GM19324 (cell line): ENCODE measurements around the gene PPP3R1.

Experiments
- ATAC-seq: cut with Tn5 transposase; IDR thresholded peaks from one replicate; pipeline ENCODE4 v1.9.1; 2021; ENCODE audit warnings: mild to moderate bottlenecking, moderate library complexity; ENCODE audit not compliant: unreplicated experiment, low FRiP score

PPP3R1 gene

DNA sequence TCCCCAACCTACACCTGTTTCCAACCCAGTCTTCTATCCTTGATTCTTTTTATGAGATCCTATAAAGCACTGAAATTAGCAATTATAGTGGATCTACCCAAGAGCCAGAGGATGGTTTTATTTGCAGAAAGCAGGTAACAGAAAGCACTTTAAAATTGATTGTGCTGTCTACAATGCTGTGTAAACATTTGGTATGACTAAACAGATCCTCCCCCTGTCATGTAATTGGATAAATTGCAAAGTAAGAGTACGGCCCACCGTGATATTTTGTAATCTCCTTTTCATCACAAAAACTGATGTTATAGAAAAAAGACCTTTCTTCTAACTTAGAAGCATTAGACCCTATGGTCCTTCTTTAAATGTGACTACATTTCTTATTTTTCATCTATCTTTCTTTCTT, 11.3 kb upstream of the PPP3R1 start:
- ATAC-seq = no peak

DNA sequence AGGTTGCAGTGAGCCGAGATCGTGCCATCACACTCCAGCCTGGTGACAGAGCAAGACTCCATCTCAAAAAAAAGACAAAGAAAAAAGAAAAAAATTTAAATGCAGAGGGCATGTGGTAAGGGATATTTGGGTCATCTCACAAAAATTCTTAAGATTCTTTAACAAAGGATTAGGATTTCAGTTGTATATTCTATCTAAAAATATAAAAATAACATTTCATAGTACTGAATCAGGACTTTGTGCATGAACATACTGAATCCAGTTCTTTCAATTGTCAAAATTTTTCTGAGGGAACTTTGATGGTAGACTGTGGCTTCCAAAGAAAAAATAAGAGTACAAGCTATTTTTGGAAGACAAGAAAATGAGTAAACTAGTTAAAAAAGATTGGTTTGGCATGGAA, 6.5 kb upstream of the PPP3R1 start:
- no peak for ATAC-seq

DNA sequence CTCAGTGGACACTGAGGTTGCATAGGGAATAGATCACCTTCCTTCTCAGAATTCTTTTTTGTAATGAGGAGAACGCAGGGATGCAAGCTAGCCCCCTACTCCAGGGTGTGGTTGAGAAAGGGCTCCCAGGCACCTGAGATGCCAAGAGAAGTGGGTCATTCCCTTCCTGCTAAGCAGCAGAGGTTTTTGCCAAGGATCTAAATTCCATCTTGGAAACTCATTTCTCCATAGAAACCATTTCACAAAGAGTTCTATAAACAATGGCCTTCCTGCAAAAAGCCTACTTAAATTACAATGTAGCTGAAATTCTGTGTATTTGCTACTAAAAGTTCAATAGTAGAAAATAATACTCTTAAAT, 3.7 kb upstream of the PPP3R1 start:
- no peak for ATAC-seq

DNA sequence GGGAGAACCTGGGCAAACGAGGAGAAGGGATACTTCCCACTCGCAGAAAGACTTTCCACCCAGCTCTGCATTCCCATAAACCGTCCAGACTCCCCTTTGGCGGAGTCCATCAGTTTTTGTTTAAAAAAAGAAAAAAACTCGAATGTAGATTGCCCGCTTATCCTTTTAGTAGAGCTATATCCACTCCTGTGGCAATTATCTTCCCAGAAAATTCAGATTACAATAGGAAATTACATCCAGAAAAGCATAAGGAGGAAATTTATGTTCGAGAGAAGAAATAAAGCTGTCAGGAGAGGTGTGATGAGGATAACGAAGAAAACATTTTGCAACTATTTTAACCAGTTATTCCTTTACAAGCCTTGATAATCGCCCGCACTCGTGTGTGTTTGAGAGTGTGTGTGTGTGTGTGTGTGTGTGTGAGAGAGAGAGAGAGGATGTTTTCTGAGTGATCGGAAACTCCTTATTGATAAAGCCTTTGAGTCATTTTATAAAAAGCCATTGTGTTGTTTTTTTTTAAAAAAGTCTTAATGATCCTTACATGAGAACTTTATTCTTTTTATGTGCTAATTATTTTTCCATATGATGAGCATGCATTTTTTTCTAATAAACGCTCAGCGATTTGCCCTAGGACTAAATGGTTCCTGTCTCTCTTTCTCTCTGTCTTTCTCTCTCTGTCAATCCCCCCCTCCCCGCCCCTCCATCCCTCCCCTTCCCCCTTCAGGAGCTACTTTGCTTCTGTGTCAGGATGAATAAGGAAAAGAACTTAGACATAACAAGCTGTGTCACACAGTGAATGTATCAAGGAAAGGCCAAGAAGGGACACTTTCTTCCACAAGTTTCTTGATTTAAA, 1.1 kb upstream of the PPP3R1 start:
- no peak for ATAC-seq

DNA sequence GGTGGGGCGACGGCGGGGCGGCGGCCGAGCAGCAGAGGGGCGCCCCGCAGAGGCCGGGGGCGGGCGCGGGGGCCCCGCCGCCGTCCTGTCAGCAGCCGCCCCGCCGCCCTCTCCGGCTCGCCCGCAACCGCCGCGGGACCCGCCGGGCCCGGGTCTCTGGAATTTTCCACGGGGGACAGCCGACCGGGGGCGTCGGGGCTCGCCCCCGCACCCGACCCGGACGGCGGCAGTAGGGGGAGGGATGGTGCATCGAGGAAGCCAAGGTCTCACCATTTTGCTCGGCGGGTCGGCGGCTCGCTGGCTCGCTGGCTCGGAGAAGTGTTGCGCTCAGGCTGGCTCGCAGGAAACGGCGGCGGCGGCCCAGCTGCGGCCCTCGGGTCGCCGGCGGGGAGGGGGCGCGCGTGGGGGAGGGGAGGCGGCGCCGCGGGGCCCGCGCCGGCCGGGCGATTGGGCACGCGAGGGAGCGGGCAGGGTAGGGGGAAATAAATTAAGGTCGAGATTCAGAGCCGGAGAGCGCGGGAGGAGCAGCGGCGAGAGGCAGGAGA, 405 bp downstream of the PPP3R1 start:
- ATAC-seq = peak; percentile 8

DNA sequence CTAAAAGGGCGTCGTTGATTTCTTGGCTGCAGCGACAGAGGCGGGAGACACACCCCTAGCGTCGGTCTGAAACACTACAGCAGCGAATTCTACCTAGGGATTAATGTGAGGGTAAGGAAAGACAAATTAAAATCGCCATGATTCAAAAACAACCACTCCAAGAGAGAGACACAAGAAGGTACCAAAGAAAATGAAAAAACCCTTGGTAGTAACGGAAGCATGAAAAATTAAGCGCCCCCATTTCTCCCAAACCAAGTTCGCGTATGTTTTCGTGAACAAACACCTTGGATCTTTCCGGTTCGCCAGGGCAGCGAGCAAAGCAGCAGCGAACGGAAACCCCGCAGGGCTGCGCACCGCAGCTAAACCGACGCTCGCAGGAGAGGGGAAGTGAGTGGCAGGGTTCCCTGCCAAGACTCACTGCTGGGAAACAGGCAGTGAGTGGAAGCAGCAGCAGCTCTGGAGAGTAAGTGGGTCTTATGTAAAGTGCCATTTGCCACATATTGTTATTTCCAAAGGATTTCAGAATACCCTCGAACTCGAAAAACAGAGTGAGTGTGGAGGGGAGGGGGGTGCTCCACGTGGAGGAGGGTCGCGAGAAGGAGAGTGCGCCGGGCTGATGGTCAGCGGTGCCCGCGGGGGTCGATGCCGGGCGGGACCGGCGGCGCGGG, 1.0 kb downstream of the PPP3R1 start:
- ATAC-seq = peak; percentile 43

DNA sequence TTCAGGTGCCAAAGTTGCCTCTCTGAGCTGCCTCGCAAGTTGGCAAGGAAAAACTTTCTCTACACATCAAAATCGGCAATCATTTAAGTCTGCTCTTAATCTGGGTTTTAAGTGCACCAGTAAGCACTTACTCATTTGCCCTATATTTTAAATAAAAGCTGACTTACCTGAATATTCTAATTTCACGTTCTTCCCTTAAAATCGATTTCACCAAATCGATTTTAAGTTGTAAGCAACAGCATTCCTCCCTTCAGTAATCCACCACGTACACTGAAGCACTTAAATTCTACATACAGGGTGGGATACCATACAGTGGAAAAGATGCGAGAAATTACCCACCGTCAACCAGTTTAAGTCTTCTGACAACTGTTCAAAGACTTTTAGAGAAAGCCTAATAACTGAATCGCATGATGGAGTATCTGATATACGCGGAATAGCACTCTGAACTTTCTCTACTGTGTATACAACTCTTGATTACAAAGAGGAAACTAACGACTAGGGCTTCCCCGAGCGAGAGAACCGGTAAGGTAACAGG, 1.6 kb downstream of the PPP3R1 start:
- no peak for ATAC-seq

DNA sequence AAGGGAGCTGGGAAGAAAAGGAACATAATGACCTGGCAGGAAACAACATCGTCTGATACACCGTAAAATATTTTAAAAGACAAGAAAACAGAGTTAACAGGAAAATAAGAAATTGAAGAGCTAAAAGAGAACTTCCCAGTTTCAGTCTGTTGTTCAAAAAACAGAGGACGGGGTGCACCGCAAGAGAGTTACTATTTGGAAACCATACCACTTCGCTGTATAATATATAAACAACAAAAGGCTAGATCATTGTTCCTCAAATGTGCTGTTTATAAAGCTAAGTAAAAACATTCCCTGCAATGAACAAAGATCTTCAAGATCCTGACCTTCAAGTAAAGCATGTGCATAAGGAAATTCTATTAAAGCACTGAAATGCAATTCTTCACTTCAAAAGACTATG, 2.1 kb downstream of the PPP3R1 start:
- ATAC-seq = no peak

DNA sequence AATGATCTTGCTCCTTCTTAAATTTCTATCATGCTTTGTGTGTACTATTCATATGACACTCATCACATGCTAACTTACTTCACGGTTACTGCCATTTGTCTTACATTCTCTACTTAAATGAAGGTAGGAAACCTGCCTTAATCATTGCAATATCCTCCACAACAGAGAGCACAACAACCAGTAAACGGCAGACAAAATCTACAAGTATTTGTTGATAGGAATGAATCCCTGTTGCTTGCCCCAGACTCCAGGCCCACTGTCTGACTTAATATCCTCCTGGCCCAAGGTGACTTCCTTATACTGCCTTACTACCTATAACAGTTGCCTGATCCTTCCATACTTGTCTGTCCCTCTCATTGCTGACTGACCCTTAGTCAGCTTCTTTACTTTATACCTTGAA, 3.5 kb downstream of the PPP3R1 start:
- ATAC-seq = no peak

DNA sequence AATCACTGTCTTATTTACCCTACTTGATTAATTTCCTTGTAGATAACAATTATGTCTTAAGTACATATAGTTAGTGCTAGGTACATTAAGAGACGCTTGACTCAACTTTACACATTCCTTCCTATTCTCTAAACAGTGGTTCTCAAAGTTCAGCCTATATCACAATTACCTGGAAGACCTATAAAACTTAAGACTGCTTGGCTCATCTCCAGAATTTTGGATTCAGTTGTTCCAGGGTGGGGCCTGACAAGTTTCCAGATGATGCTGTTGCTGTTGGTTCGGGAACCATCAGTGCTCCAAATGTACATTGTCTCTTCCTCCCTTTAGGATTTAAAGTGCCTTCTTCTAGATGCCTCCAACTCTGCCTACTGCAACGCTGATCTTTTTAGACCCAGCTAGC, 4.0 kb downstream of the PPP3R1 start:
- no peak for ATAC-seq

DNA sequence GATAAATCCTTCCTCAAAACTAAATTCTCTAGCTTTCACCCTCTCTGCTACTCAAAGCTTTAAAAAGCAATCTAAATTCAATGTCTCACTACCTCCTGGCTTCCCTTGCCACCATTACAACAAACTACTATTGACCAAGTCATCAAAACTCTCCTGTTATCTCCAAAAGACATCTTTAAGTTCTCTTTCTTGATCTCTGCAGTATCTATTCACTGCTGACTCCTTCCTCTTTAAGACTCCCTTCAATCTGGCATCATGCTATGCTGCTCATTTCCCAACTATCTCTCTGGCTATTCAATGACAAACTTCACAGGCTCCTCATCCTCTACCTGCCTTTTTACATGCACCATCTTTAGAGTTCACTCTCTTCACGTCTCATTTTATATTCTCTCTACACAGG, 5.9 kb downstream of the PPP3R1 start:
- no peak for ATAC-seq

DNA sequence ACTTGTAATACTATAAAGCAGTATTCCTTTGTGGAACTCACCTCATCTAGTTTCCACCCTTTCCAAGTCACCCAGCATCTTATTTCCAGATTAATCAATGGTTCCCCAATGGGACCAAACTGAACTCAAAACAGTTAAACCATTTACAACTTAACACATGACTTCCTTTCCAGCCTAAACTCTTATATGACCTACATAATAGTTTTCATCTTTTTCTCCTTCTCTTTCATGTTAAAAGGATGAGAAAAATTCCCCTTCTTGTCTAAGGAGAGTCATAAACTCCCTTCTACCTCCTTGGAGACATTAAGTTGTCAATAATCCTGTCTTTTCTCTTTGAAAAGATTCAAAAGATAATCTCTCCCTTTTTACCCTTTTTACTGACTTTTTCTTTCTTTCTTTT, 6.7 kb downstream of the PPP3R1 start:
- no peak for ATAC-seq

DNA sequence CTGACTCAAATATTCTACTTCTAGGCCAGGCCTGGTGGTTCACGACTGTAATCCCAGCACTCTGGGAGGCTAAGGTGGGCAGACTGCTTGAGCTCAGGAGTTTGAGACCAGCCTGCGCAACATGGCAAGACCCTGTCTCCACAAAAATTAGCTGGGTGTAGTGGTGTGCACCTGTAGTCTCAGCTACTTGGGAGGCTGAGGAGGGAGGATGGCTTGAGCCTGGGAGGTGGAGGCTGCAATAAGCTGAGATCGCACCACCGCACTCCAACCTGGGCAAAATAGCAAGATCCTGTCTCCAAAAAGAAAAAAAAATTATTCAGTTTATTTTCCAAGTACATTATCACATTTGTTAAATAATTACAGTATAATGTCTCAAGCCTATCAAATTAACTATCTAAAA, 7.3 kb downstream of the PPP3R1 start:
- no peak for ATAC-seq

DNA sequence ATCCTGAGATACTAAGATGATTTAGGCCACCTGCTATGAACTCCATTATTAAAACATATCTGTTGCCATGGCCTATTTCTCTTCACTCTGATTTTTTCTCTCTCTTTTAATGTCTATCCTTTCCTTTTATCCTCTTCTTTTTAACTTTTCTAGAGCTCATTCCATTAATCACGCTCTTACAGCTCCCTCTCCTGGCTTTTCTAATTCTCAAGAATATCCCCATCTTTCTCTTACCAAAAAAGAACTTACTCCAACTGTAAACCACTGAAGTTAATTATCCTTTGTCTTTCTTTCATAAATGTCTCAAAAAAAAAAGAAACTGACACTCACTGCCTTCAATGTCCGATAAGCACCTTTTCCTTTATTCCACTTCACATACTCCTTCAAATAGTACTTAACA, 7.9 kb downstream of the PPP3R1 start:
- ATAC-seq = no peak

DNA sequence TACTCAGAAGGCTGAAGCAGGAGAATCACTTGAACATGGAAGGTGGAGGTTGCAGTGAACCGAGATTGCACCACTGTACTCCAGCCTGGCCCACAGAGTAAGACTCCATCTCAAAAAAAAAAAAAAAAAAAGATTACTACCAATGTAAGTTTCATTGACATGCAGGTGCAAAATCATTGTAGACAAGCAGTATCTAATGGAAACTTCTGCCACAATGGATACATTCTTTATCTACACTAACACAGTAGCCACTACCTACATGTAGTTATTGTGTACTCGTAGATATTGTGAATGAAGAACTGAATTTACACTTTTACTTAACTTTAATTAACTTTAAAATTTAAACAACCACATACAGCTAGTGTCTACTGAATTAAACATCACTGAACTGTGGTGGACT, 10.6 kb downstream of the PPP3R1 start:
- no peak for ATAC-seq

DNA sequence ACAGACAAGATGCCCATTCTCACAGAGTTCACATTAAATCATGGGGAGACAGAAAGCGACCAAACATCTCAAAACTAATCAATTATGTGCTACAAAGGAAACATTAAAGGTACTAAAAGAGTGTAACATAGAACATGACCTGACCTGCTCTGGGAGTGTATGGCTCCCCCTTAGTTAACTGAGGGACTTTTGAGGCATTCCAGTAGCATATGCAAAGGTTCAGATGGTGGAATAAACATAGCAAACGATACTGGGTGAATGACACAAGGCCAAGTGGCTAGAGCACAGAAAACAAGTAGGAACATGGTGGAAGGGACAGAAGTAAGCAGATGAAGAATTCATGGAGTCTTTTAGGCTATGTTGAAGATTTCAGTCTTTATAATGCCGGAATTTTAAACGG, 11.9 kb downstream of the PPP3R1 start:
- no peak for ATAC-seq

DNA sequence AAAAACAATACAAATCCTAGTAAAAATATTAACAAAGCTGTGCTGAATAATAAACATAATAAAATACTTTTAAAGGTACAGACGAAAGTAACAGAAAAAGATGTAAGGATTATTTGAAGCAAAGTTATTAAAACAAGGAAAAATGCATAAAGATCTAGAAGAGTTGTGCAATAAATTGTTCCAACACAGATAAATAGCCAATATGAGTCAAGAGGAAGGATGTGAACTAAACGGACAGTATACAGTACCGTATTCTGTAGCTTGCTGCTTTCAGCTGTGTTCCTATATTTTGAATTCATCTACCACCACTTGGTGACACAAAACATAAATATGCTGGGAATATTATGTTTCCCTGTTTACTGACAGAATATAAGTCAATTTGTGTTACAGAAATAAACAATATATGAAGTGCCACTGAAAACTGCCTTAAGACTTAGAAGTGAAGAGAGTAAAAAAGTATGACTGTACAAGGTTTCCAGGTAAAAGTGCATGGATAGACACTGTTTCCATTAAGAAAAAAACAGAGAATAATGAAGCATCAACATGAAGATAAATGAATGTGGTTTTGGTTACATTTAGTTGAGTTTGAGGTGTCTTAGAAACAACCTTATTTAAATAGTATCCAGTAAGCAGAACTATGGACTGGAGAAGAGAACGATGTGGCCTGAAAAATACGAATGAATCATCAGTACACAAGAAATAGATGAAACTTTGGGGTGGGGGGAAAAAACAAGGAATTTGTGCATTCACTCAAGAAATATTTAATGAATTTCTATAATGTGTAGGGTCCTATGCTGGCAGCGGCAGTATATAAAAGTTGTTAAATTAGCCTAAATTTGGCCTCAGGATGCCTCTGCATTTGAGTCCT, 13.1 kb downstream of the PPP3R1 start:
- ATAC-seq = no peak

DNA sequence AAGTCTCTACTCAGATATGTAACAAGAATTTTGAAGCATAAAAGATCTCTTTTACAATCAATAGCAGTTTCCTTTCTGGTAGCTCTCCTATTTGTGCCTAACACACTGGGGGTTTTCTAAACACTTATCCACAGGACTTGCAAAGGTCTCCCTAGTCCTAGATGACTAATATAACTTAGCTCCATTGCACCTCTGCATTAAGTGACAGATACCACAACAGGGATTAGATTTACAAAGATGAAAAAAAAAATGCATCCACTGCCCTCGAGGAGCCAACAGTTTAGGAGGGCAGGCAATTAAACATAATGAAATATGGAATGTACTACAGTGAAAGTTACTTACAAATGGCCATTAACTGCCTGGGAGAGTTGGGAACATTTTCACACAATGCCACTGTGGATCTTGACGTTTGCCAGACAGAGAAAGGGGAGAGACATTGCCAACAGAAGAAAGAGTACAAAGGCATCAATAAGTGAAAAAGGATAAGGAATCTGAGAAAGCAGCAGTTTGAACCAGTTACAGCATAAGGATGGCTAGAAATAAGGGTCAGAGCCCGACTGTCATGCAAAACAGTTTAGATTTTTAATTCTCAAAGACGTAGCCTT, 14.3 kb downstream of the PPP3R1 start:
- no peak for ATAC-seq

DNA sequence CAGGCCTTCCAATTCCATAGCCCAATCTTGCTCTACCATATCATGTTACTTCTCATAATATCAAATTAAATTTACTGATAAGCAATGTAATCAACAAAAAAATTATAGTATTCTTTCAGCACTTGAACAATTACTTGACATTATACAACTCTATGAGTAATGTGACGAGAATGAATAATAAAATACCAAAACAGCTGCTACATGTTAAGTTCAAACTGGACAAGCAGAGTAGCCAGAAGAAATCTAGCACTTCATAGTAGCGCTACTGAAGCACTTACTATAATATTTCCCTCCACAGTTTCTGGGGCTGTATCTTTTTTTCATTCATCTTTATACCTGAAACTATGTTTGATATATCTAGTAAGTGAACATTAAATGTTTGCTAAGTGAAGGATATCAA, 14.9 kb downstream of the PPP3R1 start:
- ATAC-seq = no peak

DNA sequence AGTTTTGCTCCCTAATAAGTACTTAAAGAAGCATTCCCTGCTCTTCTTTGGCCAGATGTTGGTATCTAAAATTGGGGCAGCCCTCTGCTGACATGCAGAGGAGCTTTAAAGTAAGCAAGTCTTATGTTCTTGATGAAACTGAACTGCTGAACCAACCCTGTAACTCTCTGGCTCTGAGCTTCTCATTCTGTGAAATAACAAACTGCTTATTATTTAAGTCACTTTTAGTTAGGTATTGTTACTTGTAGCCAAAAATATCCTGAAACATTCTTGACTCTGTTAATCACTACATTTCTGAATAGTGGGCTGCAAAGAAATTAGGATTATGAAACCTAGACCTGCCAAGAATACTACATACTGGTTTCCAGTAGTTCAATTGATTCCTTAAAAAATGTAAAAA, 15.5 kb downstream of the PPP3R1 start:
- no peak for ATAC-seq
